GM19468 (cell line): ENCODE results near the gene ITSN1.
"Not testable (repeated sequence)": the region's sequence is repeated elsewhere in the genome, so short reads cannot be mapped to it uniquely, and the experiment has no call there.

Experiments used
- ATAC-seq: cut with Tn5 transposase; IDR thresholded peaks from one replicate; pipeline ENCODE4 v1.9.1; 2021; ENCODE audit warnings: mild to moderate bottlenecking, moderate library complexity, moderate number of reproducible peaks; ENCODE audit not compliant: unreplicated experiment; ENCODE audit errors: extremely low read depth

ITSN1 gene

GRCh38 chr21:33642027-33642895, at the start of gene ITSN1:
ITSN1 (plus strand) TSS chr21:33642501; CDS start chr21:33718829, 76,328 bp downstream.
- peak; percentile 69 for ATAC-seq

- no peak for ATAC-seq
Observed at GRCh38 chr21:33598051-33598450, 44.2 kb upstream of the ITSN1 start.

DNA sequence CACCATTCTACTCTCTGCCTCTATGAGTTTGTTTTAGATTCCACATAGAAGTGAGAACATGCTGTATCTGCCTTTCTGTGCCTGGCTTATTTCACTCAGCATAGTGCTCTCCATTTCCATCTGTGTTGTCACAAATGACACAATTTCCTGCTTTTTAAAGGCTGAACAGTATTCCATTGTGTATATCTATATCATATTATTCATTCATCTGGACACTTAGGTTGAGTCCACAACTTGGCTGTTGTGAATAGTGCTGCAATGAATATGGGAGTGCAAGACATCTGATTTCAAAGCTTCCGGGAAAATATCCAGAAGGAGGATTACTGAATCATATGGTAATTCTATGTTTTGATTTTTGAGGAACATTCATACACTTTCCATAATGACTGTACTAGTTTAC, 33.7 kb upstream of the ITSN1 start:
- no peak for ATAC-seq

- no peak for ATAC-seq
Observed at GRCh38 chr21:33611006-33611744, 31.1 kb upstream of the ITSN1 start.

GRCh38 chr21:33617565-33617964, 24.7 kb upstream of the ITSN1 start:
- ATAC-seq: not testable (repeated sequence)

- ATAC-seq: no peak
Observed at GRCh38 chr21:33618407-33618806, 23.9 kb upstream of the ITSN1 start.

GRCh38 chr21:33619726-33620125, 22.6 kb upstream of the ITSN1 start:
- no peak for ATAC-seq

DNA sequence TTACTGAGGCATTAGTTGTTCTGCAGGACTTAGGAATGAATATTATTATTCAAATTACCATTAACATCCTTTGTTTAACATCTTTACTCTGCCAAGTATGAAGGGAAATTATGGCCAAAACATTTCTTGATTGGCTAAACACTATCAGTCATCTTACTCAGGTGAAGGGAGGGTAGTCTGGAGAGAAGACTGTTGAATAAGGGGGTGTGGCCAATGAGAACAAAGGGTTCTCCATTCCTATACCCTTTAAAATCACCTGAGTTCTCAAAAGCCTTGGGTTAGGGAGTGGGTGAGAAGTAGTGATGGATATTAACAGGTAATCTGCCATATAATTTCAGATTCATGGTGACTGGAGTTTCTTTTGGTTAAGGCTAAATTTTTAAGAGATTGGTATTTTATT, 20.0 kb upstream of the ITSN1 start:
- no peak for ATAC-seq

DNA sequence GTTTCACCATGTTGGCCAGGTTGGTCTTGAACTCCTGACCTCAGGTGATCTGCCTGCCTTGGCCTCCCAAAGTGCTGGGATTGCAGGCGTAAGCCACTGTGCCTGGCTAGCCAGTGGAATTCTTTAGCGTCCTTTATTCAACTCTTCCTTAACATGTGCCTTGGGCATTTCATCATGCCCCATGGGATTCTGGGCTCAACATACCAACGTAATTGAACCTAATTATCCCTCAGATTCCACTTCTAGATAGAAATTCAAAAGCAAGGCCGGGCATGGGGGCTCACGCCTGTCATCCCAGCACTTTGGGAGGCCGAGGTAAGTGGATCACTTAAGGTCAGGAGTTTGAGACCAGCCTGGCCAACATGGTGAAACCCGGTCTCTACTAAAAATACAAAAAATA, 16.1 kb upstream of the ITSN1 start:
- ATAC-seq: not testable (repeated sequence)

- no peak for ATAC-seq
Observed at GRCh38 chr21:33634254-33634653, 8.0 kb upstream of the ITSN1 start.

GRCh38 chr21:33640697-33641351, 1.5 kb upstream of the ITSN1 start:
- no peak for ATAC-seq

DNA sequence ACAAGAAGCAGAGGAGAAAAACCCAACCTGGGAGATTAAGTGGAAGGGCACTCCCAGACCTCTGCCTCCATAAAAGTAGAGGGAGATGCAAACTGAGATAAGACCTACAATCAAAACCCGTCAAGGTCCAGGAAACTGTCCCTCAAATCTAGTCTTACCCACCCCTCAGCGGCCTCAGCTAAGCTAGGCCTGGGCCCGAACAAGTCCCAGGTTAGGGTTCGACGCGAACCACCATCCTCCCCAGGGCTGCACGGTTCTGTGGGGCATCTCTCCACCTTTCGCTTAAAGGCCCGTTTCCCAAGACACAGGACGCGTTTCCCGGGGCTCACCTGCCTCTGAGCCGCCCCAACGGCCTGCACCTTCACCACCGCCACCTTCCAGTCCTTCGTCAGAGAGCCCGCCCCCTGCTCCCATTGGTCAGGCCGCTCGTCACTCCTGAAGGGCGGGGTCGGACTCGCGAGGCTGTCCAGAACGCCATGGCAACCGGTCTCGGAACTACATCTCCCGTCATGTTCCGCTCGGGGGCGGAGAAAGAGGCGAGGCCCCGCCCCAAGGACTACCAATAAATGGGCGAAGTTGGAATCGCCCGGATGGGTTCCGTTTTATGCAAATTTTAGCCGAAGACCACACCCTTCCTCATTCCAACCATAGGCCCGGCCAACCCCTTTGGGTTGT, 812 bp upstream of the ITSN1 start, which contains the start of gene CRYZL1:
TSS of gene CRYZL1 (minus strand) at position 390 of the 675 bp plus-strand sequence. CDS start 10,190 bp downstream, outside the sequence.
- ATAC-seq: peak; percentile 89

DNA sequence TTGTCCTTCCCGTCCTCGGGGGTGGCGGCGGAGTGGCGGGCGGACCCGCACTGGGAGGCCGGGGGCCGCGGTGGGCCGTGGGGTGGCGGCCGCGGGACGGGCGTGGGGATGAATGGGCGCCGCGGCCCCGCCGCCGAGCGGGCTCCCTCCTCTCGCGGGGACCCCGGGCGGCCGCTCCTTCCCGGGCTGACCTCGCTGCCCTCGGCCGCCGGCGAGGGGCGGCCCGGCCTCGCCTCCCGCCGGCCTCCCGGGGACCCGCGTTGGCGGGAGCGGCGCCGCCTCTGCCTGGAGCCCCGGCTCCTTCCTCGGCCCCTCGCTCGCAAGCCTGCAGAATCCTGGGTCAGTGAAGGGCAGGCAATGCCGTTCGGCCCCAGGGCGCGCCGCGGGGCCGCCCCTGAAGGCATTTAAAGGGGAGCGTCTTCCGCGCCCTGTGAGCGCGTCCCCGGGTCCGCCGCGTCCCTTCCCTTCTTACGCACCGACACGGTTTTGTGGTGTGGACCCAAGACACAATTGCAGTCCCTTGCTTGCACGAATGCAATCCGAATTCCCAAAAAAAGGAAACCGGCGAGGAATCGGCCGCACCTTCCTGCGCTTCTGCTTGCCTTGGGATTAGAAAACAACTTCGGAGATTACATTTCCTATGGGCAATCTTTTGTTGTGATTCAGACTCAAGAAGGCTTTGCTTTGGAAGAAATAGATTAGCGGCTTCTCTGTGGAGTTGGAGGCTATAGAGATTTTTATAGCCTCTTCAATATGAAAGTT, 776 bp downstream of the ITSN1 start:
- ATAC-seq: no peak

- ATAC-seq: no peak
Observed at GRCh38 chr21:33643658-33644311, 1.5 kb downstream of the ITSN1 start.

DNA sequence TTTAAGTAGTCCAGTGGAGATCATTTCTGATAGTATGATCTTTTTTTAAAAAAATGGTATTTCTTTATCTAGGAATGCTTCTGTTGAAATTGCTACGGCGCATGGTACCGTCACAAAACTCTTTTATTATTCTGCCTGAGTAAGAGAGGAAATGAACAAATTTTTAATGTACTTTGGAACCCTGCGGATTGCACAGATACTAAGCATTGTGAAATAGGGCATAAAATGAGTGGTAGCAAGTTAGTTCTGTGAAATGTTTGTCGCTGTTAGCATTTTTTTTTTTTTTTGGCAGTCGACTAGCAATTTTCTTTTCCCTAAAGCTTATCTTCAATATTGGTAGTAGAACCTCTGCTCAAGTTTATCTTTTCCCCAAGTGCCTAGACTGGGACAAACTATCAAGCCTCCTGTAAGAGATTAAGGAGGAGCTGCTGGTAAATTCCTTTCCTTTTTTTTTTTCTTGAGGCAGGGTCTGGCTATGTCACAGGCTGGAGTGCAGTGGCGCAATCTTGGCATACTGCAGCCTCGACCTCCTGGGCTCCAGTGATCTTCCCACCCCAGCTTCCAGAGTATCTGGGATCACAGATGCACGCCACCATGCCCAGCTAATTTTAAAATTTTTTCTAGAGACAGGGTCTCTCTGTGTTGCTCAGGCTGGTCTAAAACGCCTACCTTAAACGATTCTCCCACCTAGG, 2.2 kb downstream of the ITSN1 start:
- ATAC-seq: no peak

GRCh38 chr21:33645730-33646129, 3.4 kb downstream of the ITSN1 start:
- ATAC-seq: no peak

- no peak for ATAC-seq
Observed at GRCh38 chr21:33647587-33647986, 5.3 kb downstream of the ITSN1 start.

- no peak for ATAC-seq
Observed at GRCh38 chr21:33648555-33648954, 6.3 kb downstream of the ITSN1 start.
